ENCODE results near the gene STARD3NL. TPM values are rescaled to one million over a fixed set of nuclear protein-coding genes. Genes with fewer than 3 reads are reported as not detected.
A peak's percentile ranks its signal among the peaks of the same experiment; 100 is the strongest.

STARD3NL gene
- 44.8 and 68.1 TPM in 2 replicates for total RNA-seq (2014; rRNA removed; shearing (Covaris generic))
- polyA plus RNA-seq (2016; fragmentation: Nextera tagmentation; extraction: Ambion mirVana), result 64.0 and 66.3 TPM in 2 replicates

- peaks cover 47% of the 10 kb centered on the region for H3K79me2 ChIP-seq (ENCODE audit: insufficient read depth)
- peak within 1 kb of the TSS; percentile 92 for H3K4me3 ChIP-seq
- no peaks in the 10 kb centered on the region for H3K9me3 ChIP-seq (ENCODE audit: low read depth)
- peak within 1 kb of the TSS; percentile 97 for H3K4me2 ChIP-seq (ENCODE audit: unreplicated experiment)
- H3K27me3 ChIP-seq (replicated peaks; ENCODE audit: insufficient read depth), result no peaks in the 10 kb centered on the region
- H3F3A ChIP-seq (ENCODE audit: insufficient read depth), result peaks cover 15% of the 10 kb centered on the region
- H3K9me2 ChIP-seq (ENCODE audit: insufficient read depth), result no peaks in the 10 kb centered on the region
- peak within 1 kb of the TSS; percentile 95 for H3K27ac ChIP-seq
- no peak for TF ChIP-seq EZH2phosphoT487 (IDR thresholded peaks at IDR 0.05; ENCODE audit: insufficient read depth, low read depth)
- TF ChIP-seq EZH2 (IDR thresholded peaks at IDR 0.05; ENCODE audit: insufficient read depth, poor library complexity, severe bottlenecking), result no peak
- H3K4me1 ChIP-seq (ENCODE audit: insufficient read depth), result peaks cover 29% of the 10 kb centered on the region
- in situ Hi-C loops (cut with MboI), result no loop called here
- no peaks in the 10 kb centered on the region for H4K20me1 ChIP-seq (ENCODE audit: insufficient read depth)
- WGBS, 2 experiments (ENCODE audit: low coverage in 1 of 2, low lambda C conversion rate in 2 of 2, missing lambda C conversion rate in 2 of 2), result 1% methylated on average over 47 to 51 of the region's 51 CpGs
- no peaks in the 10 kb centered on the region for H3K36me3 ChIP-seq (ENCODE audit: low read depth)
- peak within 1 kb of the TSS; percentile 95 for H3K9ac ChIP-seq
- DNase-seq, result peak; percentile 100
- peak within 1 kb of the TSS; percentile 93 for H2AFZ ChIP-seq
These were observed at the start of gene STARD3NL for GRCh38 chr7:38178004-38178694. Gene STARD3NL (plus strand): TSS chr7:38178245. CDS start chr7:38207505, 29,260 bp downstream.

- Histone ChIP-seq H3K27ac (no peak overlapping the region), H3K9me2 (ENCODE audit: insufficient read depth) (no peaks in the 10 kb centered on the region), H3K36me3 (ENCODE audit: low read depth) (no peaks in the 10 kb centered on the region), H4K20me1 (ENCODE audit: insufficient read depth) (no peaks in the 10 kb centered on the region), H3F3A (ENCODE audit: insufficient read depth) (no peaks in the 10 kb centered on the region), H2AFZ (no peak overlapping the region), H3K79me2 (ENCODE audit: insufficient read depth) (no peaks in the 10 kb centered on the region), H3K27me3 (replicated peaks; ENCODE audit: insufficient read depth) (no peaks in the 10 kb centered on the region), H3K9ac (no peak overlapping the region), H3K9me3 (ENCODE audit: low read depth) (no peaks in the 10 kb centered on the region), H3K4me3 (no peak overlapping the region), H3K4me1 (ENCODE audit: insufficient read depth) (no peaks in the 10 kb centered on the region), H3K4me2 (ENCODE audit: unreplicated experiment) (no peak overlapping the region)
- no peak for TF ChIP-seq EZH2phosphoT487 (IDR thresholded peaks at IDR 0.05; ENCODE audit: insufficient read depth, low read depth)
- no peak for DNase-seq
- in situ Hi-C loops (cut with MboI), result no loop called here
- WGBS, 2 experiments (ENCODE audit: low coverage in 1 of 2, low lambda C conversion rate in 2 of 2, missing lambda C conversion rate in 2 of 2), result 60 to 62% methylated on average over 3 of the region's 3 CpGs
These were observed 48.9 kb upstream of the STARD3NL start for GRCh38 chr7:38129162-38129561.

DNA sequence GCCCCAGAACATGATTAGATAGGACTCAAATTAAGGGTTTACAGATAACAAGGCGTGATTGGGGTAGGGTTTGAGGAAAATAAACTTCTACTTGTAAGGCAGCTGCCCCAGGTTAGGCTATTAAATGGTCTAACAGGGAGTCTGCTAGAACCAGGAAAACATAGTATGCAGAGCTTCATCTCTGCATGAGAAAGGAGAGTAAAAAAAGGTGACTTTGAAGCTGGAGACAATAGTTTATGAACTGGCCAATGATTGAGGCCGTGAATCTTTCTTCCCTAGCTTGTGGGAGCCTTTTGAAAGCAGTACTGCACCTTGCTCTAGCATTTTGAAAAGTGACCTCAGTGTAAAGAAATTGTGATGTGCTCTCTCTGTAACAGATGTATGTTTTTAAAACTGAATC is 48.5 kb upstream of the STARD3NL start:
- Histone ChIP-seq H3K9ac (no peak overlapping the region), H3K9me2 (ENCODE audit: insufficient read depth) (no peaks in the 10 kb centered on the region), H3K27ac (no peak overlapping the region), H3K4me1 (ENCODE audit: insufficient read depth) (no peaks in the 10 kb centered on the region), H3K79me2 (ENCODE audit: insufficient read depth) (no peaks in the 10 kb centered on the region), H3K4me3 (no peak overlapping the region), H3F3A (ENCODE audit: insufficient read depth) (no peaks in the 10 kb centered on the region), H3K4me2 (ENCODE audit: unreplicated experiment) (no peak overlapping the region), H3K36me3 (ENCODE audit: low read depth) (no peaks in the 10 kb centered on the region), H2AFZ (no peak overlapping the region), H4K20me1 (ENCODE audit: insufficient read depth) (no peaks in the 10 kb centered on the region), H3K27me3 (replicated peaks; ENCODE audit: insufficient read depth) (no peaks in the 10 kb centered on the region), H3K9me3 (ENCODE audit: low read depth) (no peaks in the 10 kb centered on the region)
- in situ Hi-C loops (cut with MboI), result no loop called here
- 31 to 37% methylated on average over 2 of the region's 2 CpGs for WGBS, 2 experiments (ENCODE audit: low coverage in 1 of 2, low lambda C conversion rate in 2 of 2, missing lambda C conversion rate in 2 of 2)
- TF ChIP-seq EZH2 (IDR thresholded peaks at IDR 0.05; ENCODE audit: insufficient read depth, poor library complexity, severe bottlenecking) (no peak), EZH2phosphoT487 (IDR thresholded peaks at IDR 0.05; ENCODE audit: insufficient read depth, low read depth) (no peak)
- no peak for DNase-seq

GRCh38 chr7:38138171-38138570 is 39.9 kb upstream of the STARD3NL start:
- H2AFZ ChIP-seq, result no peak overlapping the region
- in situ Hi-C loops (cut with MboI), result no loop called here
- H3K9me3 ChIP-seq (ENCODE audit: low read depth), result no peaks in the 10 kb centered on the region
- TF ChIP-seq EZH2phosphoT487 (IDR thresholded peaks at IDR 0.05; ENCODE audit: insufficient read depth, low read depth), result no peak
- no peak for TF ChIP-seq EZH2 (IDR thresholded peaks at IDR 0.05; ENCODE audit: insufficient read depth, poor library complexity, severe bottlenecking)
- H3K9me2 ChIP-seq (ENCODE audit: insufficient read depth), result no peaks in the 10 kb centered on the region
- no peak for DNase-seq
- no peaks in the 10 kb centered on the region for H4K20me1 ChIP-seq (ENCODE audit: insufficient read depth)
- no peak overlapping the region for H3K9ac ChIP-seq
- no peaks in the 10 kb centered on the region for H3K4me1 ChIP-seq (ENCODE audit: insufficient read depth)
- no peaks in the 10 kb centered on the region for H3K79me2 ChIP-seq (ENCODE audit: insufficient read depth)
- H3F3A ChIP-seq (ENCODE audit: insufficient read depth), result no peaks in the 10 kb centered on the region
- no peak overlapping the region for H3K4me2 ChIP-seq (ENCODE audit: unreplicated experiment)
- no peaks in the 10 kb centered on the region for H3K36me3 ChIP-seq (ENCODE audit: low read depth)
- no peak overlapping the region for H3K4me3 ChIP-seq
- H3K27ac ChIP-seq, result no peak overlapping the region
- WGBS, 2 experiments (ENCODE audit: low coverage in 1 of 2, low lambda C conversion rate in 2 of 2, missing lambda C conversion rate in 2 of 2), result 56 to 70% methylated on average over 2 of the region's 2 CpGs
- no peaks in the 10 kb centered on the region for H3K27me3 ChIP-seq (replicated peaks; ENCODE audit: insufficient read depth)

Data from GM23248 (cell line).